ENCODE results near the gene FAM83E. TPM values are rescaled to one million over a fixed set of nuclear protein-coding genes. Genes with fewer than 3 reads are reported as not detected.
A peak's percentile ranks its signal among the peaks of the same experiment; 100 is the strongest.

FAM83E gene
- total and polyA plus RNA-seq, 2 of the 8 experiments (the other 6 are each of a cell fraction or from before 2014, with no cell fraction given): 1.8 to 5.3 TPM

DNA sequence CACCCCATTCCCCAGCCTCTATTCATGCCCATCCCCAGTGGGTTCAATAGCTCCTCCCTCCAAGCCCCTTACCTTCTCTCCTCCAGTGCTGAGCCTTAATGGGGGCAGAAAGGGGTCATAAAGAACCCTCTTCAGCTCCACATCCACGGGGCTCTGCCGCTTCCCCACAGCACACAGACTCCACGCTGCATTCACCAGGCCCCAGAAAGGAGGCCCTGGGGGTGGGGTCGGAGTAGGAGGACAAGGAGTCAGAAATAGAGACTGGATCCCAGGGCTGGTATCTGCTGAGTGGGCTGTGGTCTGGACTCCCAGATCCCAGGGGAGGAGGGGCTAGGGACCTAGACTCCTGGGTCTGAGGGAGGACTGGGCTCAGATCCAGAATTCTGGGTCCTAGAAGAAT is 29.5 kb upstream of the FAM83E start:
- peak overlapping the region; percentile 89 to 98 for H3K4me2 ChIP-seq (ENCODE audit: insufficient read depth in 1 of 2, low read depth in 2 of 2, low read length in 2 of 2)

More for the DNA sequence above, 29.5 kb upstream of the FAM83E start:
- CTCF ChIA-PET (ENCODE audit: partially characterized antibody): interaction anchor here (1.0 to 3.4 kb wide), 4 partner anchors 11 to 52 kb away, joined by 3 to 26 read pairs (median 5); partner anchors contain the start of gene FUT2
- FAIRE-seq: no peak
- Histone ChIP-seq H2BK15ac (ENCODE audit: low read length) (0 out of 2 replicates have a peak overlapping the region, but pooled peaks have one; percentile 46), H2AFZ (ENCODE audit: low read length) (no peak overlapping the region), H3K18ac (ENCODE audit: extremely low read depth, low read length) (peak overlapping the region; percentile 95), H3K9ac (replicated peaks in 1 of 4; ENCODE audit: extremely low read depth in 1 of 4, low read depth in 3 of 4, low read length in 3 of 4) (no peak overlapping the region), H3K9me3 (ENCODE audit: insufficient read depth in 2 of 2, low read depth in 1 of 2, low read length in 1 of 2) (no peaks in the 10 kb centered on the region), H3K79me1 (ENCODE audit: low read depth, low read length) (no peaks in the 10 kb centered on the region), H4K91ac (replicated peaks; ENCODE audit: insufficient read length, low read length) (peak overlapping the region; percentile 52), H2BK5ac (ENCODE audit: low read depth, low read length) (peak overlapping the region; percentile 49; the same call in 1 of the 2 replicates), H2BK12ac (ENCODE audit: low read depth, low read length) (no peak overlapping the region), H3K36me3 (ENCODE audit: control insufficient read depth in 2 of 4, insufficient read depth in 4 of 4, low read length in 3 of 4) (no peaks in the 10 kb centered on the region), H3K4me3 (ENCODE audit: extremely low read depth in 1 of 4, insufficient read depth in 2 of 4, low read depth in 3 of 4, low read length in 4 of 4) (peak overlapping the region; percentile 68 to 84 (median 82)), H3K79me2 (ENCODE audit: control insufficient read depth in 1 of 2, insufficient read depth in 2 of 2, low read length in 2 of 2) (peaks cover 0 to 11% of the 10 kb centered on the region in 2 experiments; a peak in 2 of 4 replicates), H4K20me1 (replicated peaks in 1 of 2; ENCODE audit: control insufficient read depth in 1 of 2, insufficient read depth in 2 of 2, low read length in 2 of 2) (no peaks in the 10 kb centered on the region), H3K14ac (ENCODE audit: insufficient read length) (no peak overlapping the region), H4K5ac (ENCODE audit: insufficient read length, low read depth, low read length) (no peak overlapping the region), H2BK120ac (replicated peaks; ENCODE audit: low read depth, low read length) (no peak overlapping the region), H3K4me1 (replicated peaks in 1 of 4; ENCODE audit: control insufficient read depth in 3 of 4, insufficient read depth in 4 of 4, low read length in 3 of 4) (peaks cover 0 to 16% (median 1%) of the 10 kb centered on the region in 4 experiments; a peak in 4 of 7 replicates), H2BK20ac (ENCODE audit: low read length) (no peak overlapping the region), H4K8ac (ENCODE audit: extremely low read depth, insufficient read depth, low read length) (no peak overlapping the region; the same call in 1 of the 2 replicates), H2AK5ac (ENCODE audit: low read depth, low read length) (peak overlapping the region; percentile 82; the same call in 1 of the 2 replicates), H3K23me2 (ENCODE audit: low read depth, low read length) (peaks cover 11% of the 10 kb centered on the region), H3K23ac (ENCODE audit: insufficient read length) (no peak overlapping the region), H3K27ac (ENCODE audit: low read depth, low read length) (no peak overlapping the region), H3K56ac (replicated peaks; ENCODE audit: insufficient read length, low read depth, low read length) (no peak overlapping the region), H3K27me3 (replicated peaks in 1 of 4; ENCODE audit: control insufficient read depth in 3 of 4, extremely low read depth in 1 of 4, insufficient read depth in 3 of 4, low read length in 3 of 4) (no peaks in the 10 kb centered on the region), H3K4ac (replicated peaks; ENCODE audit: insufficient read length, low read depth, low read length) (peak overlapping the region; percentile 92)
- TF ChIP-seq TAF1 (IDR thresholded peaks at IDR 0.05; ENCODE audit: low read depth, low read length) (0 out of 2 replicates have a peak, but pooled peaks have one; percentile 33), KDM1A (IDR thresholded peaks at IDR 0.05; ENCODE audit: borderline replicate concordance, low read length) (no peak)
- WGBS, 2 experiments (ENCODE audit: extremely low coverage in 1 of 2, insufficient coverage in 1 of 2, insufficient read length in 1 of 2, insufficient replicate concordance in 2 of 2, low coverage in 1 of 2, low lambda C conversion rate in 2 of 2, missing lambda C conversion rate in 1 of 2): 75% methylated on average over 4 of the region's 4 CpGs; no CpG with 5 or more reads in 1 of the 2 experiments
- no peak for DNase-seq (ENCODE audit: low read depth in 1 of 2, low spot score in 2 of 2)
- POLR2A ChIA-PET (ENCODE audit: partially characterized antibody): interaction anchor here (1.5 to 5.6 kb wide), 7 partner anchors 14 to 193 kb away, joined by 3 to 28 read pairs (median 6); partner anchors contain the start of genes HSD17B14 and IZUMO1
